ENCODE measurements around the gene TSHZ2.
"Not testable (repeated sequence)": the region's sequence is repeated elsewhere in the genome, so short reads cannot be mapped to it uniquely, and the experiment has no call there.

TSHZ2 gene

GRCh38 chr20:53447316-53447715 lies 475.2 kb downstream of the TSHZ2 start:
- no peak for DNase-seq (ENCODE audit: low read depth in 2 of 2)

GRCh38 chr20:53448426-53448825 lies 476.3 kb downstream of the TSHZ2 start:
- no peak for DNase-seq (ENCODE audit: low read depth in 2 of 2)

- no peak for DNase-seq (ENCODE audit: low read depth in 2 of 2)
Measured at GRCh38 chr20:53448875-53449274, 476.7 kb downstream of the TSHZ2 start.

GRCh38 chr20:53453076-53453475 lies 480.9 kb downstream of the TSHZ2 start:
- DNase-seq (ENCODE audit: low read depth in 2 of 2): no peak

- no peak for DNase-seq (ENCODE audit: low read depth in 2 of 2)
Measured at GRCh38 chr20:53454675-53455276, 482.6 kb downstream of the TSHZ2 start.

GRCh38 chr20:53463101-53463972 lies 491.2 kb downstream of the TSHZ2 start:
- DNase-seq (ENCODE audit: low read depth in 2 of 2): no peak

- no peak for DNase-seq (ENCODE audit: low read depth in 2 of 2)
Measured at GRCh38 chr20:53466279-53466678, 494.1 kb downstream of the TSHZ2 start.

GRCh38 chr20:53468587-53468986 lies 496.4 kb downstream of the TSHZ2 start:
- DNase-seq (ENCODE audit: low read depth in 2 of 2): no peak

- not testable (repeated sequence) for DNase-seq (ENCODE audit: low read depth in 2 of 2)
Measured at GRCh38 chr20:53472859-53473258, 500.7 kb downstream of the TSHZ2 start.

GRCh38 chr20:53480913-53481312 lies 508.8 kb downstream of the TSHZ2 start:
- DNase-seq (ENCODE audit: low read depth in 2 of 2): no peak

GRCh38 chr20:53487461-53488200 lies 515.5 kb downstream of the TSHZ2 start:
- DNase-seq (ENCODE audit: low read depth in 2 of 2): no peak

- DNase-seq (ENCODE audit: low read depth in 2 of 2): no peak
Measured at GRCh38 chr20:53488775-53489272, 516.7 kb downstream of the TSHZ2 start.

- DNase-seq (ENCODE audit: low read depth in 2 of 2): no peak
Measured at GRCh38 chr20:53489528-53489927, 517.4 kb downstream of the TSHZ2 start.

- no peak for DNase-seq (ENCODE audit: low read depth in 2 of 2)
Measured at GRCh38 chr20:53490620-53491019, 518.5 kb downstream of the TSHZ2 start.

- DNase-seq (ENCODE audit: low read depth in 2 of 2): no peak
Measured at GRCh38 chr20:53491462-53491861, 519.3 kb downstream of the TSHZ2 start.

GRCh38 chr20:53492212-53492611 lies 520.1 kb downstream of the TSHZ2 start:
- DNase-seq (ENCODE audit: low read depth in 2 of 2): no peak

GRCh38 chr20:53493311-53493857 lies 521.2 kb downstream of the TSHZ2 start:
- no peak for DNase-seq (ENCODE audit: low read depth in 2 of 2)

- no peak for DNase-seq (ENCODE audit: low read depth in 2 of 2)
Measured at GRCh38 chr20:53494753-53495152, 522.6 kb downstream of the TSHZ2 start.

GRCh38 chr20:53495398-53496092 lies 523.4 kb downstream of the TSHZ2 start:
- DNase-seq (ENCODE audit: low read depth in 2 of 2): no peak

GRCh38 chr20:53497246-53497645 lies 525.1 kb downstream of the TSHZ2 start:
- no peak for DNase-seq (ENCODE audit: low read depth in 2 of 2)

- no peak for DNase-seq (ENCODE audit: low read depth in 2 of 2)
Measured at GRCh38 chr20:53498341-53498740, 526.2 kb downstream of the TSHZ2 start.
